Inferior parietal cortex (tissue), 1 donor: Measurements from ENCODE around the gene CFAP58.

Experiments used
- DNase-seq: peaks from one replicate; pipeline ENCODE4 v3.0.0-alpha.2; 2016; ENCODE audit errors: extremely low spot score

The CFAP58 gene

GRCh38 chr10:104483582-104483981 is 129.9 kb downstream of the CFAP58 start:
- no peak for DNase-seq

- DNase-seq = no peak
These were observed 132.0 kb downstream of the CFAP58 start for GRCh38 chr10:104485632-104486031.

GRCh38 chr10:104486803-104487202 is 133.2 kb downstream of the CFAP58 start:
- no peak for DNase-seq

- no peak for DNase-seq
These were observed 134.3 kb downstream of the CFAP58 start for GRCh38 chr10:104487794-104488438.

- DNase-seq = no peak
These were observed 134.8 kb downstream of the CFAP58 start for GRCh38 chr10:104488439-104488832.

GRCh38 chr10:104492329-104492940 is 138.8 kb downstream of the CFAP58 start:
- DNase-seq = no peak

GRCh38 chr10:104498347-104499081 is 144.9 kb downstream of the CFAP58 start:
- no peak for DNase-seq

GRCh38 chr10:104501449-104501848 is 147.8 kb downstream of the CFAP58 start:
- no peak for DNase-seq

GRCh38 chr10:104501864-104502579 is 148.4 kb downstream of the CFAP58 start:
- no peak for DNase-seq

- DNase-seq = no peak
These were observed 149.3 kb downstream of the CFAP58 start for GRCh38 chr10:104502907-104503306.
